Stimulated activated CD8-positive, alpha-beta memory T cell treated with anti-CD3 and anti-CD28 coated beads, Interleukin-15, amount 100 ng/mL, for 4 hours (primary cell): ENCODE measurements around the gene POMT1.

Source experiments
- DNase-seq, 2 donors: peaks; one replicate each; pipeline ENCODE4 v3.0.0-alpha.2; 2020; ENCODE audit warnings: low read depth in 2 of 2

The POMT1 gene

GRCh38 chr9:131554843-131555351, 52.2 kb downstream of the POMT1 start:
- DNase-seq = no peak

- no peak for DNase-seq
These were observed 53.3 kb downstream of the POMT1 start for GRCh38 chr9:131555841-131556673.

- DNase-seq = no peak
These were observed 55.3 kb downstream of the POMT1 start for GRCh38 chr9:131557855-131558548.

- no peak for DNase-seq
These were observed 56.8 kb downstream of the POMT1 start for GRCh38 chr9:131559421-131560000.

GRCh38 chr9:131562032-131562959, 59.6 kb downstream of the POMT1 start:
- no peak for DNase-seq

- DNase-seq = no peak
These were observed 62.7 kb downstream of the POMT1 start for GRCh38 chr9:131565369-131565768.

GRCh38 chr9:131566158-131566557, 63.4 kb downstream of the POMT1 start:
- DNase-seq = no peak

GRCh38 chr9:131567910-131568309, 65.2 kb downstream of the POMT1 start:
- no peak for DNase-seq
